Fibroblast of skin of left biceps (primary cell): ENCODE data around the gene CHRND.

Experiments
- DNase-seq, 2 experiments: peaks; one replicate each; pipeline ENCODE4 v3.0.0-alpha.2; 2013; ENCODE audit warnings: low read depth in 2 of 2

Gene CHRND

DNA sequence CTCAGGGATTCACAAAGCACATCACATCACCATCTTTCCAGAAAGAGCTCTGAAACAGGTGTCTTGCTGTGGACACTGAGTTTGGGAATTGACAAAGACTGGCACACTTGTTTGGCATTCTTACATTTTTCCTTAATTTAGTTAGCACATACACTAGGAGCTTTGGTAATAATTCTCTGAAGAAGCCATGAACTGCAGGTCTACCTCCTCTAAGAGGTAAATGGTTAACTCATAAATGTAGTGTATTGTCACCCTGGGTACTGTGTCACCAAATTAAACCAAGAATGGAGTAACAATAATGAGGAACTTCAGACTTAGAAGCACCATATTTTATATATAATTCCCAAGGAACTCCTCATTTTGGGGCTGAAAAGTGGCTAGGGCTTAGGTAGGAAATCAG lies 47.1 kb downstream of the CHRND start:
- no peak for DNase-seq

DNA sequence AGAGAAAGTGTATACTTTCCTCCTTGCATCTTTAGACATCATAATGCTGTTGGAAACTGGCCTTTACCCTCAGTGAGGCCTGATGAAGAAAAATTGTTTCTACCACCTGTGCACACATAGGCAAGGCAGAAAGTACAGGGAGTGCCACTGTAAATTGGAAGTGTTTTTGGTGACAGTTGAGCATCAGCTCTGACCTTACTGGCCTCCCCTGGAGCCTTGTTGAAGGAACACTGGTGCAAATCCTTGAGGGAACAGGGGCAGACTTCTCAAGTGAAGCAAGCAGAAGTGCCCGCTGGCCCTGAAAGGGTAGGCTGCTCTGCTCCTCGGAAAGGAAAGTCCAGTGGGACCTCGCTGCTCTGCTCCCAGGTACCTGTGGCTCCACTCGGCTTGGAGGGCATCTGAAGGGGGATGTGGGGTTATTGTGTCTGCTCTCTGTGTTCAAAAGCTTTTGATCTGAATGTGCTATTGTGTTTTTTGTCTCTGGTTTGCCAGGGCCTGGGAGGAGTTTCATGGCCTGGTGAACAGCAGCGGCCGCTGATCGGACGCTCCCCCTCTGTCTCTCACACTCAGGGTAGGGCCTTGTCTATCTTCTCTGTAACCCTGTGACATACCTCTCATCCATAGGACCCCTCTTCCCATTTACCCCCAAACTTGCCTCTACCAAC lies 47.9 kb downstream of the CHRND start:
- DNase-seq, result no peak

DNA sequence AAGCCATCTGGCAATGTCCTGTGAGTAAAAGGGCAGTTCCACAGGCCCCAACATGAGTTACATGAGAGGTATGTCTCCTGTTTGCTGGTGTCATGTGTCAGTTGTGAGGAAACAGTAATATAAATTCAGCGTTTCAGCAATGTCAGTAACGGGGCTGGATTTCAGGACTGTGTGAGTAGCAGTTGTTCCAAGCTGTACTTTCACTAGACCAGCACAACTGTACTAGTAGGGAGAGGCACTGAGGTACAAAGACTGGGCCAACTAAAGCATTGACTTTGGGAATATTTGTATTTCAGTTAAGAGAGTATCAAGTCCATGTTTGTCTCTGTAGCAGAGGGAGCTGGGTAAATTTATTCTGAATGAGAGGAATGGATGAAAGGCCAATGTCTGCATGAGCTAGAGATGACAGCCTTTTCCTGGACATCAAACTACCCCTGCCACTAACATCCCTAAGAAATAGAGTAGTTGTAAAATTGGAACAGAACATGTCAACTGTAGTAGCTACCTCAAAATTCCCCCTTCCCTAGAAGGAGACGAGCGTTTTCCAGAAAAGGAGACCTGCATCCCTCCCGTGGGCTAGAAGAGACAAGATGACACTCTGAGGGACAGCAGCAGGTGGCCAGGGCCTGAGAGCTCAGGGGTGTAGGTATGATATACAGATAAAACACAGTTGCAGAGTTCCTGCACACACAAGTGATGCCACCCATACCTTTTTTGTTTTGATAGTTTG lies 48.9 kb downstream of the CHRND start:
- DNase-seq, result no peak

DNA sequence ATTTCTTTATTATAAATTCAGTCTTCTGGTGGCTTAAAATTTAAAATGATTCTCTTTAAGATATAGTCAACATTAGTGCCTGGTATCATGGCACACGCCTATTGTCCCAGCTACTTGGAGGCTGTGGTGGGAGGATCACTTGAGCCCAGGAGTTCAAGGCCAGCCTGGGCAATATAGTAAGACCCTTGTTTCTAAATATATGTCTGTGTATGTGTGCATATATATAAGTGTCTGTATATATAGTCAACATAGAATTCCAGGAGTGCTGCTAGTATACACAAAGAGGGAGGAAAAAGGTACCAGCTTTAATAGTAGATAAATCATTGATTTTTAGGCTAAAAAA lies 49.4 kb downstream of the CHRND start:
- DNase-seq, result no peak

DNA sequence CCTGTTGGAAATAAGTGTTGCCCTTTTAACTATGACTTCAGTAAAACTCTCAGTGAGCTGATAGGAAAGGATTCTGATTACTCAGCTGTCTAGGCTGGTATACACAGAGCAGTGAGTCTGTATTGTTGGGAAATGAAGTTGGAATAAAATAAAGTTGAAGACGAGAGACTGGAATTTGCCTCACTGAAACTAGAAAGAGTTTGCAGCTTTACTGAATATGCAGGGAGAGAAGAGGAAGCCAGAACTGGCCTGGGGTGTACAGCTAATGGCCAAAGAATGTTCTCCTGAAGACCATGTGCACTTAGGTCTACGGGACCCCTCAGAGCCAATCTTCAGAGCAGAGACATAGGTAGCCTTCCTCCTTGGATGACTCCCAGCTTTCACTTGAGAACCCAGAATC lies 51.0 kb downstream of the CHRND start:
- no peak for DNase-seq

DNA sequence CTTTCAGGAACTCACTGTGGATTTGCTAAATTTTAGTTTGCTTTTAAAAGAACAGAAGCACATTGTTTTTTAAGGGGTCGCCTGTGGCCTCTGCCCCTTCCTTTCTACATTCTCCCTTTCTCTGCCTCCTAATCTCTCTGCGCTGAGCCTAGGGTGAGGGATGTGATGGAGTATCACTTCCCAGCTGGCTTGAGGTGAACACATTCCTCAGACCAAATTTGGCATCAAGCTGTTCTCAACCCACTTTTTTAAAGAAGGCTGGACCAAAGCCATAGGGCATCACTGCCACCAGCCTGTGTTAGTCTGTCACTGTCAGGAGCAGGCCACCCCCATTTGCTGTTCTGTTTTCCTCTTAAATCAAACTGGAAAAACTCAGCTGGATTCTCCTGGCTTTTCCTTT lies 51.9 kb downstream of the CHRND start:
- DNase-seq, result no peak

DNA sequence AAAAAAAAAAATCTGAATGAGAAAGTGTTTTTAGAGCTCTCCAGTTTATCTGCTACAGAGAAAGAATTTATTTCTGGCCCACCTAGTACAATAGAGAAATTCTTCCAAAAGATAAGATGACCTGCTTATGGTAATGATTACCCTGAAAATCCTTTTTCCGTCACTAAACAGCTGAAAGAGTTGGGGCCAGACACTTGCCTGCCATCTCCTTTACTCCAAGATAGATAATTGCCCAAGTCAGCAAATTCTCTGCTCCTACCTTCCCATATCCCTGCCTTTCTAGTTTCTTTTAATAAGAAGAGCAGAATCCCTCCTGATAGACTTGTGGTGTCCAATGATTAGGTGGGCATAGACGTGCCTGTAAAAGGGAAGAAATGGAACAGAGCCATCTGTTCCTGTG lies 52.7 kb downstream of the CHRND start:
- DNase-seq, result no peak

DNA sequence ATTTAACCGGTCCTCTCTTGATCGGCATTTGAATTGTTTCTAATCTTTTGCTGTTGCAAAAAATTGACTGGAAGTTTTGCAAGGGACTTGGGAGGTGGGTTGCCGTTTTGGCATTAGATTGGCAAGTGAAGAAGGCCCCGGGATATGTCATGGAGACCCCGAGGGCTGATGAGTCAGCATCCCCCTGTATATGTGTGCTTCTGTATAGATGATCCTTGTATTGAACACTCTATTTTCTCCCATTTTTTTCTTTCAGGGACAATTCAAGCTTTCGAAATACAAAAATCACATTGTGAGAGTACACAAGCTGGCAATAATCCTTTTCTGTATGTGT lies 54.7 kb downstream of the CHRND start:
- DNase-seq, result no peak

DNA sequence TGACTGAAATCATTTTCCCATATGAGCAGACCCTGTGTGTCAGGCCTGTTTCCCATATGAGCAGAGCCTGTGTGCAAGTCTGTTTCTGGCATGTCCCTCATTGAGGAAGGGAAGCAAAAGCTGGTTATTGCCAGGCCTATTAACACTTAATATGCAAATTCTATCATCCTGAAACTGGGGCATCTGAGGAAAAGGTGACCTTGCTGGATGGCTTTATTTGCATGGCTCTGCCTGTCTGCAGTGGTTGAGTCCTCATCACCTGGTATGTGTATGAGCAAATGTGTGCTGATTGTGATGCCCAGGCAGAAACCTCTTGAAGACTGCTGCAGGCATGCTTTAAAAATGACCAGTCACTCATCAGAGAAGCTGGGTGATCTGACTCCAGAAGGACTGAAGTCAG lies 55.8 kb downstream of the CHRND start:
- no peak for DNase-seq

DNA sequence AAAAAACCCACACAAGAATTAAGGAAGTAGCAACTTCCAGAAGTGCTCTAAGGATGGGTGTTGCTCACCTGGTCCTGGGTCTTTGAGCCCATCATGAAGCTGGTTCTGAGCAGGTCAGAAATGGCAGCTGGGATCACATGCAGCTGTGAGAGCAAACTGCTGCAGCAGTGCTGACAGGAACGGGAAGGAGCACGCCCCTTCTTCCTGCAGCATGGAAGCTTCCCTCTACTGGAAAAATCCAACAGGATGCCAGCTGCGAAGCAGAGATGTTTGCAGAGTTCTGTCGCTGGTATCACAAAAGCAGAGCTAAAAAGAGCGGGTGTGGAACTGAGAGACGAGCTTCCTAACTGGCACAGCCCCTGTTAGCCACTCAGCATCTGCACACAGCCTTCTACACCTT lies 58.3 kb downstream of the CHRND start:
- no peak for DNase-seq
